Renal pelvis (tissue), 4 donors: ENCODE measurements around the gene CNTNAP3B. TPM values are rescaled to one million over a fixed set of nuclear protein-coding genes. Genes with fewer than 3 reads are reported as not detected.
"Not testable (repeated sequence)": the region's sequence is repeated elsewhere in the genome, so short reads cannot be mapped to it uniquely, and the experiment has no call there.

Source experiments
- DNase-seq: peaks from one replicate; pipeline ENCODE4 v3.0.0-alpha.2; 2013
- polyA plus RNA-seq, 3 donors: library from polyadenylated mRNA; unstranded; fragments of 120-200 nt; gene quantifications; one replicate each; pipeline ENCODE4 v1.2.1, GENCODE V29; 2013; ENCODE audit not compliant: insufficient read length in 3 of 3

The CNTNAP3B gene
- polyA plus RNA-seq, 3 donors: 12.1 to 20.1 (median 19.8) TPM

DNA sequence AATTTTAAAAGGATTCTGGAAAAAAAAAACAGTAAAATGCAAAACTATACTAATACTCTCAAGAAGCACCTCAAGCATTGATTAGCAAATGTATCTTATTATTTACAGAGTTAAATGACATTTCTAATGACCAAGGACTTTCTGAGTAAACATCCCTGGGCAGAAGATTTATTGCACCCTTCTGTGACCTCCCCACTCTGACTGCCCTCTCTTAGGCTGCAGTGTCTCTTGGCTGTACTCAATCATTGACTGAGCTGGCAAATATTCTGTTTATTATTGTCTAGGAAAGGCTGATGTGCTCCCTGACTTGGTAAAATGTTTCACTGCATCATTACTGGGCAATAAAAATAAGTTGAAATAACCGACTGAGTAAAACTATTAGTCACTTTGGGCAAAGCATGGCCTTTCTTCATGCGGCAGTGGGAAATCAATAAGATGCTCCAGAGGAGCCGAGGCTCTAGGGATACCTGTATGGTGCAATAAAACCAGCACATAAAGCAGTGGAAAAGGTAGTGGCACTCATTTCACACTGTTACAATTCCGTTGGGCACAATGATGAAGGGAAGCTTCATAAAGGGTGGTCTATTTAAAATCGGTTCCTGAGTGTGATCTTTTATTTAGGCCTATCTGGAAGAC is 151.1 kb downstream of the CNTNAP3B start:
- not testable (repeated sequence) for DNase-seq

DNA sequence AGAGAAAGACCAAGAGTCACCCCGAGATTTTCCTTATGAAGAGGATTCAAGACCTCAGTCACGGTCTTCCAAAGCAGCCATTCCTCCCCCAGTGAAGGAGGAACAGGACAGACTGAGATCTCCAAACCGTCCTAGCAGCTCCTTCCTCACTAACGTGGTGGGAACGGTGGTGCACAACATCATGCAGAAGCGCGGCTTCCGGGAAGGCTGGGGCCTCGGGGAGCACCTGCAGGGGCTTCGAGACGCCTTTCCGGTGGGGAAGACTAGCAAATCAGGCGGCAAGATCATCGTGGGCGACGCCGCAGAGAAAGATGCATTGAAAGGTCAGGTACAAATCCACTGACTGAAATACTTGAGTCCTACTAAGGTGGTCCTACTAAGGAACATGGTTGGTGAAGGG is 154.3 kb downstream of the CNTNAP3B start:
- not testable (repeated sequence) for DNase-seq

DNA sequence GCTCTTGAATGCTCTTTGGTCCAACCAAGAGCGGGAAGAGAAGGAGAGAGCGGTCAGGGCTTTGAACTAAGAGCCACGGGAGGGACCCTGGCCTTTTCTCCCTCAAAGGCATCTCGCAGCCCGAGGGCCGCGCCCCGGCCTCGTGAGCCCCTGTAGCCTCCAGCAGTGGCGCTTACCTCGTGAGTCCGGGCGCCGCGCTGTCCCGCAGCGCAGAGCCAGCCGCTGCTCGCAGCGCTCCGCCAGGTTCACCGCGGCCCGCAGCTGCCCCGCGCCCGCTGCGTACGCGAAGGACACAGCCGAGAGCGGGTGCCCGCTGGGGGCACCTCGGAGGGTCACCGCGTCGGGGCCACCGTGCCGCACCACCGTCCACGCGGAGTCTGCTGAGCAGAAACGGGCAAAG is 176.2 kb downstream of the CNTNAP3B start:
- DNase-seq: not testable (repeated sequence)

DNA sequence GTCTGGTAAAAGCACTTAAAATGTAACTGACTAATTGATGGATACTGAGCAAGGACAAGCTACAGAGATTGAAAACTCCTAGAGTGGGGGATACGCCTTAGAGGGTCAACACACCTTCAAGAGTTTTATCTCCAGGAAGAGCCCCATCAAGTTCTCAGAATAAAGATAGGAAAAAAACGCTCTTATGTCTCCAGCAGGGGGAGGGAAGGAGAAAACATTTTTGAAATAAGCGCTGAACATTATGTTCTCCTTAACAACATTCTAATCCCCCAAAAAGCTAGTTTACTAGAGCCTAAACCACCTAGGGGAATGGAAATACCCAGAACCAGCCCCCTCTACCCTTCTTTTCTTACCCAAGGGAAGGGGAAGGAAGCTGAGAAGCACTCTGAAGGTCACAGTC is 187.5 kb downstream of the CNTNAP3B start:
- DNase-seq: not testable (repeated sequence)

DNA sequence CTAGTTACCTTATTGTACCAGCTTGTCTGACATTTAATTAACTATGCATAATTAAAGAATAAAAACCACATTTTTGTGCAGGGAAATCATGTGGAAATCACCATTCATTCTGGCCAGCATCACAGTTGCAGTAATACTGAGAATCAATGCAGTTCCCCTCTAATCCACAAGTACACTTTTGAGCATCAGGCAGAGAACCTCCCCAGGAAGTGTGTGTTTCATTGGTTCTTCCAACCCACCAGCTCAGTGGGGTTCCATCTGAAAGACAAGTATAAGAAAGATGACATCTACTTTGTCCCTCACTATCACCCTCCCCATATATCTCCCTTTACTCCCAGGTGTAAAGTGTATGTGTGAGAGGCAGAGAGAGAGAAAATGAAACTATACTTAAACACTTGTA is 191.1 kb downstream of the CNTNAP3B start:
- DNase-seq: not testable (repeated sequence)

DNA sequence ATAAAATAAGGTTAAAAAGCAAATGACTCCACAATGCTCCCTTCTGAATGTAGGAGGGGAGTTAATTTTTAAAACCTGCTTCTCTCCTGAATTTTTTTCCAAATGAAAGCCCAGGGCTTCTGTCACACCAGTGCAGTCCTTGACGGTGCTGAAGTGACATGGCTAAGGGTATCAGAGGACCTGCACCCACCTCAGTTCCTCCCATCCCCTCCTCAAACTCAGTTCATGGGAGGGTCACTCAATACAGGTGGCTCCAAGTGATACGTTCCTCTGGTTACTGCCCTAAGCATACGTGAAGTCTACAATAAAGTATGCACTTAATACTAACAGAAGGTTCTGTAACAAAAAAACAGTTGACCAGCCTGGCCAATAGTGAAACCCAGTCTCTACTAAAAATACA is 193.5 kb downstream of the CNTNAP3B start:
- not testable (repeated sequence) for DNase-seq

DNA sequence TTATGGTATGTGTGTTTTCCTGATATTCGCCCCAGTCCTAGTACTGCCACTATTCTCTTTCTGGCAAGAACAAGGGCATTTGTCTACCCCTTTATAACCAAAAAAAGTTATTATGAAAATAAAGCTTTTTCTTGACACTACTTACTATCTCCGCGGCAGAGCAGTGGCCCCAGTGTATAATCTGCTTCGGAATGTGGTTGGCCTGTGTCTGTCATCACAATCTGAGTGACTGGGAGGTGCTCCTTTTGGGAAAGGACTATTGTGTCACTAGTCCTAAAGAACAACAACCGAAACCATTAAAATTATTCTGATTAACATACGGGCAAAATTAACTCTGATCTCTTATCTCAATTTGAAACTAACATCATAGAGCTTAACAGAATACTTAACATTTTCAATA is 200.1 kb downstream of the CNTNAP3B start:
- DNase-seq: not testable (repeated sequence)

DNA sequence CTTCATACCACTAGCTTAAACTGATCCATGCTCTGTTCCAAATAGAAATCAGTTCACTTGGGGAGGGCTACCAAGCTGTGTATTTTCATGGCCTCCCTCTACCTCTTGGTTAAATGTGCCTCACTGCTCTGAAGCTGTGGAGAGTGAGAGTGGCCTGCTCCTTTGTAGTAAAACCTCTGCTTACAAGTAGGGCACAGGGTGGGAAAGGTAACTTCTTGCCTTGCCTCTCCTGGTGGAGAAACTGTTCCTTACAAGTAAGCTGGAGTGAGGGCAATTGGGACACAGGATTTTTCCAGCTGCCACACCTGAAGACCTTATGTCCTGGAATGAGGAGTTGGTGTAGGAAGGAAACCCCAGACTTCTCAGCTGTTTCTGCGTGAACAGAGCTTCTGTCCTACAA is 211.9 kb downstream of the CNTNAP3B start:
- DNase-seq: not testable (repeated sequence)

DNA sequence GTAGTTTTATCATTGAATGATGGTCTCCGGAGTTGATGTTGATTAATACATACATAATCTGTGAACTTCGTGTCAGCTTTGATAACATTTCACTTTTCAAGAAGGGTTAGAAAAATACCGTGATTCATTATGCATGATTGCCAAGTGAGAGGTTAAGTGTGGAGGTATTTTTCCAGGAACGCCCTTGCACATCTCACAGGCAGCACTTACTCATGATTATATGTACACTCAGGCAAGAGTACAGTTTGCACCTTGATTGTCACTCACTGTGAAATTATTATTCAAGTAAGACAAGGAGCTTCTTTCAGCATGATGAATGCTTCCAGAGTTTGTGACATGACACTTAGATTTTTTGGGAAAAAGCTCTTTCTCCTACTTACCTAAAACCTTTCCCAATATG is 223.7 kb downstream of the CNTNAP3B start:
- DNase-seq: not testable (repeated sequence)

DNA sequence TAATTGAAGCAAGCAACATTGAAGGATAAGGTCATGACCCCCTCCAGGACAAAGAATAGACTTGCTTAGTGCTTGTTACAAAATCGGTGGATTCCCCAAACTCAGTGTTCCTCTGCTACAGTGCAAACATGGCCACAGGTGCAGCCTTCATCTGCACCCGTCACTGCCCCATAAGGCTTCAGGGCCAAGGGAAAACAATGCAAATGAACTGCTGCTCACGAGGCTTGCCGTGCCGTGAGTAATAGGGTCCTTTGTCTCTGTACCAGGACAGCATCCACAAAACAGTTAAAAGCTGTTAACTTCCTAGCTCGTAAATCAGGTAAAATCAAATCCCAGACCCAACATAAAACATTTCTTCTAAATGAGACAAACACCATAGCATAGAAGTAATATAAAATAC is 226.5 kb downstream of the CNTNAP3B start:
- not testable (repeated sequence) for DNase-seq

DNA sequence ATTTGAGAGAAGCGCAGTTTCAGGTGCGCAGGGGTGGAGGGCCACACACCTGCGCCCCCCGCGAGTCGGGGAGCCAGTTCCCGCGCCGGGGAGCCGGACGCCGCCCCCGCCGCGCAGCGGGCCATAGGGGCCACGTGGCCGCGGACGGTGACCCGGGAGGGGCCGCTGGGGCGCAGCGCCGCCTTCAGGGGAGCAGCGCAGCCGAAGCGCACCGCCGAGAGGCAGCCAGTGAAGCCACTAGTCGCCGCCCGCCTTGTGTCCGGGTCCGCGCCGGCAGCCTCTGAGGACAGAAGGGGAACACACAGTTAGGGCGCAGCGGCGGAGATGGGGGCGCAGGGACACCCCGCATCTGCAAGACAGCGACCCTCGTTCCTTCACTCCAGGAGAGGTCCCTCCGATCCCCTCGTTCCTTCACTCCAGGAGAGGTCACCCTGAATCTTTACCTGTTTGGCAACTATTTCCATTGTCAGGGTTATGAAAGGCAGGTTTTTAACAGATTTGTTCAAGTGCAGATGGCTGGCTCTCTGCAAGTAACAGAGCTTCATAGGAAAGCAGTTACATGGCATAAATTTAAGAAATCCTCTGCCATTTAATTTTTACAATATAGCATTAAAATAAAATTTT is 230.4 kb downstream of the CNTNAP3B start:
- not testable (repeated sequence) for DNase-seq

DNA sequence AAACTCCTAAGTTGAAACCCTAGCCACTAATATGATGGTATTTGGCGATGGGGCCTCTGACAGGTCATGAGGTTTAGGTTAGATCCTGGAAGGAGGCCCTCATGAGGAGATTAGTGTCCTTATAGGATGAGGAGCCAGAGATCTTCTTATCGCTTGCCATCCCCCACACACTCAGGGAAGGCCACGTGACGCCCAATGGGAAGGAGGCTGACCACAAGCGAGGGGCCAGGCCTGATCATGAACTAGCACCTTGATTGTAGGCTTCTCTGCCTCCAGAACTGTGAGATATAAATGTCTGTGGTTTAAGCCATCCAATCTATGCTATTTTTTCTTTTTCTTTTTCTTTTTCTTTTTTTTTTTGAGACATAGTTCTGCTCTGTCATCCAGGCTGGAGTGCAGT is 254.7 kb downstream of the CNTNAP3B start:
- not testable (repeated sequence) for DNase-seq

DNA sequence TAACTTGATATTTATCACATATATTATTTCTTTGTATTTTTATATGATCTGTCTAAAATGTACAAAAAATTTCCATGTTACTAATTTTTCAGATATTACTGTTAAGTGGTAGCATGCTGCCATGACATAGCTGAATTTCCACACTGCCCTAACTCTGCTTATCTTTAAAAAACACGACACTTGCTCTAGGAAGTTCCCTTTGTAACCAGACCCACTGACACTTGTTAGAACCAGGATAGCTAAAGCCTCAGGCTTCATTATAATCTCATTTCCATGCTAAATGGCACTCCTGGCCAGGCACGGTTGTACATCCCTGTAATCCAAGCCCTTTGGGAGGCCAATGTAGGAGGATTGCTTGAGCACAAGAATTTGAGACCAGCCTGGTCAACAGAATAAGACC is 273.8 kb downstream of the CNTNAP3B start:
- not testable (repeated sequence) for DNase-seq

DNA sequence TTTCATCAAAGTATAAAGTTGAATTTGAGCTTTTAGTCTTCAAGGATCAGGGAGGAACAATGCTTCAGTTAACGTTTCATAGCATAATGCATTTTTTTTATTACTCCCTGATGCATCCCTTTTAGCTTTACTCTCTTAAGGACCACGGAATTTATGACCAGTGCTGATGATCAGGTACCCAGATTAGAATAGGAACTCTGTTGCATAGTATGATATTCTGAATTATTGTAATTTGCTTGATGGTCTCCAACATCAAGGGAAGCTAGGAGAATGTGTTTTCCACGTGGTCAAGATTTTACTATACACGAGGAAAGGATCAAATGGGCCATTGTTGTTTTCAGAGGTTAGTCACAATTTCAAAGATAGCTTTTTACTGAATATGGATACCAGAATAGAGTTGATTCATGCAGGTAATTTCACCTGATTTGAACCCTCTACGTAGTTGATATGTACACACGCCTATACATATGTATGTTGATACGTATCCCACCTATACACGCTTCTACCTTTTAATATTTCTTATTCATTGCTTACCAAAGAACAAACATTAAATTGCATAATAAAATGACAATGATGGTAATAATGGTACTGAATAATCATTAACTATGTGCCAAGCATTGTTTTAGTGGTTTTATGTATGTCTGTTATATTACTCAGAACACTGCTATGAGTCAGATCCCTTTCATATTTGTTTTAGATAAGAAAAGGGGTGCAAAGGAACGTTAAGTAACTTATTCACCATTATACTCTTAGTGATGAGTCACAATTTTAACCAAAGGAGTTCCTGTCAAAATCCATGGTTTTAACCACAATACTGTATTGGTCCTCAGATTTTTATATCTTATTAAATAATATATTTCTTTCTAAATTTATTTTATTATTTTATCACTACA is 277.1 kb downstream of the CNTNAP3B start:
- not testable (repeated sequence) for DNase-seq

DNA sequence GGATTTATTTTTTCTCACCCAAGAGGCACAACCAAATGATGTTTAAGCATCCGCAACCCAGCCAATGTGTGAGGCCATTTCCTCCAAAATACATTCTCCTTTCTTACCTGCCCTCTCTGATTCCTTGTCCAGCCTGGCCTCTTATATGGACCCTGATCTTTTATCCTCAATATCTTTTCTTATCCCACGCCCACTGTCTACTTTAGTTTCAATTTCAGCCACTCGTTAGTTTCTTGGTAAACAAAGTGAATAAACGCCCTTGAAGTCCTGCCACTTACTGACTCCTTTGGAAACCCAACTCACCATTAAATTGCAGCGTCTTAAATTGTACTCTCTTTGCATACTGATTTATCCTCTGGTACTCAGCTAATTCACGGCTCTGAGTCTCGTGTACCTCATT is 281.4 kb downstream of the CNTNAP3B start:
- DNase-seq: not testable (repeated sequence)

Other genes with a start within 250 kb of the CNTNAP3B start
- gene SPATA31A6, start 54.2 kb upstream of the CNTNAP3B start, polyA plus RNA-seq: not detected